H1 (cell line): Measurements from ENCODE around the gene COL6A2. TPM values are rescaled to one million over a fixed set of nuclear protein-coding genes. Genes with fewer than 3 reads are reported as not detected.

Experiments
- CTCF ChIA-PET: fragments of 300-600 bp; sonication (Branson Sonifier 250); formaldehyde crosslinking; loops from one replicate; lab custom pipeline; 2021; ENCODE audit not compliant: partially characterized antibody; lab: Charles Lee
- POLR2A ChIA-PET: fragments of 300-600 bp; sonication (Branson Sonifier 250); formaldehyde crosslinking; loops from one replicate; lab custom pipeline; 2021; ENCODE audit warnings: inconsistent platforms; ENCODE audit not compliant: partially characterized antibody; lab: Charles Lee
- DNase-seq, 2 experiments: peaks; one replicate each; pipeline versions ENCODE4 v3.0.0 to v3.0.0-alpha.2; 2010 to 2022; ENCODE audit warnings: low spot score in 2 of 2, low read depth in 1 of 2, mixed read lengths in 1 of 2
- FAIRE-seq: peaks from 2 replicates; lab custom pipeline; 2011; peaks lifted over from hg19 to GRCh38; lab: Jason Lieb, UNC
- H2AFZ ChIP-seq: 2 replicates; pipeline ENCODE4 v1.8.1; 2012; ENCODE audit warnings: low read length, inconsistent platforms
- H2AK5ac ChIP-seq: 2 replicates; pipeline ENCODE4 v1.6.1; 2013; ENCODE audit warnings: low read depth, low read length
- H2BK120ac ChIP-seq: replicated peaks from 2 replicates; pipeline ENCODE3; 2013; ENCODE audit warnings: low read depth, low read length, inconsistent platforms
- H2BK12ac ChIP-seq: 2 replicates; pipeline ENCODE4 v1.6.1; 2013; ENCODE audit warnings: low read depth, low read length
- H2BK15ac ChIP-seq: 2 replicates; pipeline ENCODE4 v1.6.1; 2013; ENCODE audit warnings: low read length
- H2BK20ac ChIP-seq: 2 replicates; pipeline ENCODE4 v1.6.1; 2013; ENCODE audit warnings: low read length
- H2BK5ac ChIP-seq: 2 replicates; pipeline ENCODE4 v1.6.1; 2013; ENCODE audit warnings: low read depth, low read length
- H3K14ac ChIP-seq: 2 replicates; pipeline ENCODE4 v1.6.1; 2013; ENCODE audit warnings: inconsistent platforms; ENCODE audit not compliant: insufficient read length
- H3K18ac ChIP-seq: 2 replicates; pipeline ENCODE4 v1.6.1; 2013; ENCODE audit warnings: low read length; ENCODE audit errors: extremely low read depth
- H3K23ac ChIP-seq: 2 replicates; pipeline ENCODE4 v1.6.1; 2013; ENCODE audit warnings: inconsistent platforms; ENCODE audit not compliant: insufficient read length
- H3K23me2 ChIP-seq: 2 replicates; pipeline ENCODE4 v1.6.1; 2013; ENCODE audit warnings: low read depth, low read length
- H3K27ac ChIP-seq: 2 replicates; pipeline ENCODE4 v1.6.1; 2011; ENCODE audit warnings: low read depth, low read length, inconsistent platforms
- H3K27me3 ChIP-seq, 4 experiments: replicated peaks in 1 of 4; 1 replicate in 1 of 4; 2 replicates in 3 of 4; pipeline versions ENCODE4 v1.6.1 to v1.8.1; 2011 to 2013; ENCODE audit warnings: low read length in 3 of 4, mild to moderate bottlenecking in 3 of 4, inconsistent platforms in 2 of 4, mixed read lengths in 2 of 4, moderate library complexity in 1 of 4; ENCODE audit not compliant: control insufficient read depth in 3 of 4, insufficient read depth in 3 of 4; ENCODE audit errors: extremely low read depth in 1 of 4
- H3K36me3 ChIP-seq, 4 experiments: 2 replicates each; pipeline versions ENCODE4 v1.6.1 to v1.8.1; 2011 to 2013; ENCODE audit warnings: mild to moderate bottlenecking in 4 of 4, low read length in 3 of 4, moderate library complexity in 2 of 4, control low read depth in 1 of 4, inconsistent platforms in 1 of 4; ENCODE audit not compliant: insufficient read depth in 4 of 4, control insufficient read depth in 2 of 4
- H3K4ac ChIP-seq: replicated peaks from 2 replicates; pipeline ENCODE3; 2013; ENCODE audit warnings: low read length, low read depth, mixed read lengths, inconsistent platforms; ENCODE audit not compliant: insufficient read length
- H3K4me1 ChIP-seq, 4 experiments: replicated peaks in 1 of 4; 1 replicate in 1 of 4; 2 replicates in 3 of 4; pipeline versions ENCODE4 v1.6.1 to v1.8.1; 2011 to 2013; ENCODE audit warnings: low read length in 3 of 4, inconsistent platforms in 2 of 4, mixed read lengths in 1 of 4; ENCODE audit not compliant: insufficient read depth in 4 of 4, control insufficient read depth in 3 of 4
- H3K4me2 ChIP-seq, 2 experiments: 2 replicates each; pipeline versions ENCODE4 v1.6.1 to v1.8.1; 2011 to 2013; ENCODE audit warnings: low read depth in 2 of 2, low read length in 2 of 2, control low read depth in 1 of 2, inconsistent platforms in 1 of 2, mild to moderate bottlenecking in 1 of 2; ENCODE audit not compliant: insufficient read depth in 1 of 2
- H3K4me3 ChIP-seq, 4 experiments: fragments of 200-600, 300-600 bp in 1 of 4; sonication (generic), shearing (Covaris generic), sonication (Bioruptor Twin) in 1 of 4; 2 replicates each; pipeline versions ENCODE4 v1.5.1 to v1.8.1; 2011 to 2016; ENCODE audit warnings: low read length in 4 of 4, low read depth in 3 of 4, control low read depth in 2 of 4, inconsistent platforms in 2 of 4, mild to moderate bottlenecking in 2 of 4, mixed read lengths in 1 of 4, moderate library complexity in 1 of 4; ENCODE audit not compliant: insufficient read depth in 2 of 4; ENCODE audit errors: extremely low read depth in 1 of 4
- H3K56ac ChIP-seq: replicated peaks from 2 replicates; pipeline ENCODE3; 2013; ENCODE audit warnings: low read depth, mild to moderate bottlenecking, mixed read lengths, low read length, inconsistent platforms; ENCODE audit not compliant: insufficient read length
- H3K79me1 ChIP-seq: 2 replicates; pipeline ENCODE4 v1.6.1; 2013; ENCODE audit warnings: low read depth, low read length, control low read depth
- H3K79me2 ChIP-seq, 2 experiments: 2 replicates each; pipeline versions ENCODE4 v1.6.1 to v1.8.1; 2012 to 2013; ENCODE audit warnings: low read length in 2 of 2, mild to moderate bottlenecking in 2 of 2, inconsistent platforms in 1 of 2; ENCODE audit not compliant: insufficient read depth in 2 of 2, control insufficient read depth in 1 of 2
- H3K9ac ChIP-seq, 4 experiments: replicated peaks in 1 of 4; 1 replicate in 1 of 4; 2 replicates in 3 of 4; pipeline versions ENCODE4 v1.6.1 to v1.8.1; 2011 to 2013; ENCODE audit warnings: low read depth in 3 of 4, low read length in 3 of 4, control low read depth in 2 of 4, mild to moderate bottlenecking in 2 of 4, moderate library complexity in 2 of 4, inconsistent platforms in 1 of 4; ENCODE audit errors: extremely low read depth in 1 of 4
- H3K9me3 ChIP-seq, 2 experiments: 2 replicates each; pipeline versions ENCODE4 v1.6.1 to v1.8.1; 2012 to 2013; ENCODE audit warnings: mild to moderate bottlenecking in 2 of 2, moderate library complexity in 2 of 2, control low read depth in 1 of 2, inconsistent platforms in 1 of 2, low read depth in 1 of 2, low read length in 1 of 2, mixed read lengths in 1 of 2; ENCODE audit not compliant: insufficient read depth in 2 of 2
- H4K20me1 ChIP-seq, 2 experiments: replicated peaks in 1 of 2; 2 replicates each; pipeline versions ENCODE3 to v1.8.1; 2011 to 2013; ENCODE audit warnings: inconsistent platforms in 2 of 2, low read length in 2 of 2, mild to moderate bottlenecking in 1 of 2; ENCODE audit not compliant: insufficient read depth in 2 of 2, control insufficient read depth in 1 of 2
- H4K5ac ChIP-seq: 2 replicates; pipeline ENCODE4 v1.6.1; 2013; ENCODE audit warnings: low read length, low read depth, mixed read lengths, inconsistent platforms; ENCODE audit not compliant: insufficient read length
- H4K8ac ChIP-seq: 2 replicates; pipeline ENCODE4 v1.8.0; 2013; ENCODE audit warnings: mild to moderate bottlenecking, moderate library complexity, low read length, inconsistent platforms; ENCODE audit not compliant: insufficient read depth; ENCODE audit errors: extremely low read depth
- H4K91ac ChIP-seq: replicated peaks from 2 replicates; pipeline ENCODE3; 2013; ENCODE audit warnings: low read length, mixed read lengths, inconsistent platforms; ENCODE audit not compliant: insufficient read length
- BCL11A ChIP-seq, 2 experiments: IDR thresholded peaks; one replicate each; pipeline ENCODE4 v1.6.1; 2011; ENCODE audit warnings: low read depth in 2 of 2, low read length in 2 of 2, mild to moderate bottlenecking in 2 of 2
- CEBPB ChIP-seq: IDR thresholded peaks from 2 replicates; pipeline ENCODE4 v1.6.1; 2012; ENCODE audit warnings: low read depth, low read length
- E2F6 ChIP-seq: IDR thresholded peaks from 2 replicates; pipeline ENCODE4 v1.6.1; 2012; ENCODE audit warnings: inconsistent platforms
- EGR1 ChIP-seq: IDR thresholded peaks from 2 replicates; pipeline ENCODE4 v1.6.1; 2011; ENCODE audit warnings: low read depth, low read length, borderline replicate concordance
- EP300 ChIP-seq, 2 experiments: IDR thresholded peaks; 1 replicate in 1 of 2; 2 replicates in 1 of 2; pipeline ENCODE4 v1.6.1; 2011 to 2012; ENCODE audit warnings: low read depth in 2 of 2, low read length in 2 of 2, mild to moderate bottlenecking in 2 of 2, borderline replicate concordance in 1 of 2, inconsistent platforms in 1 of 2, moderate library complexity in 1 of 2
- KDM1A ChIP-seq: fragments of 200-600, 300-600 bp; sonication (generic); IDR thresholded peaks from 2 replicates; pipeline ENCODE4 v1.7.1; 2016; ENCODE audit warnings: mild to moderate bottlenecking, low read length, borderline replicate concordance
- KDM5A ChIP-seq: fragments of 200-600 bp; IDR thresholded peaks from 2 replicates; pipeline ENCODE4 v1.7.1; 2012; ENCODE audit warnings: mild to moderate bottlenecking, low read length, inconsistent platforms, mixed read lengths
- POU5F1 ChIP-seq: IDR thresholded peaks from 2 replicates; pipeline ENCODE4 v1.6.1; 2011; ENCODE audit warnings: low read depth, mild to moderate bottlenecking, low read length, moderate library complexity
- RFX5 ChIP-seq: IDR thresholded peaks from 2 replicates; pipeline ENCODE4 v1.6.1; 2011; ENCODE audit warnings: low read depth, low read length, improper control_type of control experiment, borderline replicate concordance
- SIN3A ChIP-seq, 2 experiments: IDR thresholded peaks in 1 of 2; conservative IDR thresholded peaks in 1 of 2; 2 replicates each; pipeline ENCODE4 v1.6.1; 2011 to 2012; ENCODE audit warnings: low read length in 2 of 2, improper control_type of control experiment in 1 of 2, low read depth in 1 of 2, mild to moderate bottlenecking in 1 of 2
- SRF ChIP-seq: IDR thresholded peaks from 2 replicates; pipeline ENCODE4 v1.6.1; 2011; ENCODE audit warnings: mild to moderate bottlenecking, low read depth, low read length, moderate library complexity
- TAF7 ChIP-seq: optimal IDR thresholded peaks from 2 replicates; pipeline ENCODE3; 2011; ENCODE audit warnings: low read depth, mild to moderate bottlenecking, inconsistent platforms, low read length, moderate library complexity, borderline replicate concordance
- TCF12 ChIP-seq: IDR thresholded peaks from 2 replicates; pipeline ENCODE4 v1.6.1; 2011; ENCODE audit warnings: low read depth, mild to moderate bottlenecking, low read length
- YY1 ChIP-seq: IDR thresholded peaks from 2 replicates; pipeline ENCODE4 v1.6.1; 2011; ENCODE audit warnings: low read depth, mild to moderate bottlenecking, low read length
- WGBS, 2 experiments: shearing (Covaris generic) in 1 of 2; methylation state at CpG; one replicate each; pipeline versions ENCODE4 v1.1.6 to v1.1.7; 2013 to 2015; ENCODE audit warnings: low lambda C conversion rate in 2 of 2, mixed read lengths in 2 of 2, inconsistent platforms in 1 of 2, low coverage in 1 of 2, missing lambda C conversion rate in 1 of 2; ENCODE audit not compliant: insufficient replicate concordance in 2 of 2, insufficient coverage in 1 of 2, insufficient read length in 1 of 2; ENCODE audit errors: extremely low coverage in 1 of 2, missing lambda C conversion rate in 1 of 2; 5-methylcytosine and 5-hydroxymethylcytosine counted together
- polyA plus RNA-seq, 7 experiments: library from polyadenylated mRNA; depleted of rRNA in 3 of 7; stranded (reverse) in 5 of 7; unstranded in 2 of 7; fragments of >200 nt in 5 of 7; fragments of 200-250 nt in 2 of 7; gene quantifications; 1 replicate in 5 of 7; 2 replicates in 1 of 7; 4 replicates in 1 of 7; pipeline versions ENCODE4 v1.2.1 to v1.2.3, GENCODE V29; 2011 to 2013; ENCODE audit warnings: missing spikeins in 2 of 7, mixed read lengths in 2 of 7
- total RNA-seq: library from RNA; stranded (reverse); fragmentation: NEBNext Ultra II Directional; extraction: Animal tissue kit (Norgen Biotek cat#: 25700); gene quantifications from 2 replicates; pipeline ENCODE4 v1.2.1, GENCODE V29; 2021

The COL6A2 gene
- total and polyA plus RNA-seq, 2 of the 8 experiments (the other 6 are each of a cell fraction or from before 2014, with no cell fraction given), result 60.1 to 62.7 TPM

- no peaks in the 10 kb centered on the region for H3K23me2 ChIP-seq
- CTCF ChIA-PET, result interaction anchor here (0.6 to 1.6 kb wide), 10 partner anchors 9 to 206 kb away, joined by 3 to 6 read pairs (median 4); no protein-coding TSS in a partner anchor
- H3K14ac ChIP-seq, result no peak overlapping the region
- H2AK5ac ChIP-seq, result no peak overlapping the region
- POLR2A ChIA-PET, result no interaction called here
- DNase-seq (no peak), FAIRE-seq (no peak)
- H3K27ac ChIP-seq, result no peak overlapping the region
- H4K91ac ChIP-seq, result no peak overlapping the region
- H3K23ac ChIP-seq, result no peak overlapping the region
- no peak overlapping the region for H3K4ac ChIP-seq
- H2BK120ac ChIP-seq, result no peak overlapping the region
- no peaks in the 10 kb centered on the region for H3K79me2 ChIP-seq
- H2BK20ac ChIP-seq, result no peak overlapping the region
- peaks cover 0 to 8% of the 10 kb centered on the region in 2 experiments; a peak in 1 of 4 replicates for H3K9me3 ChIP-seq
- no peaks in the 10 kb centered on the region; a peak in 1 of 8 replicates for H3K36me3 ChIP-seq
- no peaks in the 10 kb centered on the region for H3K79me1 ChIP-seq
- WGBS, 2 experiments, result 81% methylated on average over 14 of the region's 14 CpGs; no CpG with 5 or more reads in 1 of the 2 experiments
- H2BK5ac ChIP-seq, result no peak overlapping the region
- no peak overlapping the region for H3K18ac ChIP-seq
- H2BK12ac ChIP-seq, result no peak overlapping the region
- H3K4me1 ChIP-seq, result peaks cover 0 to 8% (median 4%) of the 10 kb centered on the region in 4 experiments; a peak in 3 of 7 replicates
- H4K8ac ChIP-seq, result no peak overlapping the region
- H3K4me2 ChIP-seq, result no peak overlapping the region
- no peak overlapping the region for H3K9ac ChIP-seq
- H4K20me1 ChIP-seq, result no peaks in the 10 kb centered on the region
- H4K5ac ChIP-seq, result no peak overlapping the region
- no peak overlapping the region for H2BK15ac ChIP-seq
- H2AFZ ChIP-seq, result no peak overlapping the region
- no peak overlapping the region for H3K4me3 ChIP-seq
- H3K27me3 ChIP-seq, result peaks cover 0 to 6% (median 2%) of the 10 kb centered on the region in 4 experiments; a peak in 3 of 7 replicates
- H3K56ac ChIP-seq, result no peak overlapping the region
- TF ChIP-seq POU5F1 (no peak), SRF (no peak), EP300 (IDR thresholded peaks at IDR 0.05; ENCODE audit: borderline replicate concordance in 1 of 2, low read depth in 2 of 2, low read length in 2 of 2) (no peak), EGR1 (no peak), TAF7 (no peak), YY1 (no peak), RFX5 (no peak), KDM1A (no peak), E2F6 (no peak), CEBPB (no peak), KDM5A (no peak), TCF12 (no peak), SIN3A (conservative IDR thresholded peaks at IDR 0.05 in 1 of 2, IDR thresholded peaks at IDR 0.05 in 1 of 2; ENCODE audit: low read depth in 1 of 2, low read length in 2 of 2) (no peak), BCL11A (IDR thresholded peaks at IDR 0.05; ENCODE audit: low read depth in 2 of 2, low read length in 2 of 2) (no peak)
Observed at GRCh38 chr21:46146856-46147255, 48.9 kb downstream of the COL6A2 start.
